Activated CD4-positive, CD25-positive, alpha-beta regulatory T cell treated with anti-CD3 and anti-CD28 coated beads, Interleukin-2, amount 50 U/mL, for 24 hours (primary cell): ENCODE data around the gene PLCD1.
"Not testable (repeated sequence)": the region's sequence is repeated elsewhere in the genome, so short reads cannot be mapped to it uniquely, and the experiment has no call there.

Experiments
- ATAC-seq, 2 donors: fragments of 150-1000 bp; cut with Tn5 transposase; one replicate each; pipeline ENCODE4 v1.10.0; 2021; ENCODE audit warnings: mild to moderate bottlenecking in 1 of 2, moderate library complexity in 1 of 2

The PLCD1 gene

DNA sequence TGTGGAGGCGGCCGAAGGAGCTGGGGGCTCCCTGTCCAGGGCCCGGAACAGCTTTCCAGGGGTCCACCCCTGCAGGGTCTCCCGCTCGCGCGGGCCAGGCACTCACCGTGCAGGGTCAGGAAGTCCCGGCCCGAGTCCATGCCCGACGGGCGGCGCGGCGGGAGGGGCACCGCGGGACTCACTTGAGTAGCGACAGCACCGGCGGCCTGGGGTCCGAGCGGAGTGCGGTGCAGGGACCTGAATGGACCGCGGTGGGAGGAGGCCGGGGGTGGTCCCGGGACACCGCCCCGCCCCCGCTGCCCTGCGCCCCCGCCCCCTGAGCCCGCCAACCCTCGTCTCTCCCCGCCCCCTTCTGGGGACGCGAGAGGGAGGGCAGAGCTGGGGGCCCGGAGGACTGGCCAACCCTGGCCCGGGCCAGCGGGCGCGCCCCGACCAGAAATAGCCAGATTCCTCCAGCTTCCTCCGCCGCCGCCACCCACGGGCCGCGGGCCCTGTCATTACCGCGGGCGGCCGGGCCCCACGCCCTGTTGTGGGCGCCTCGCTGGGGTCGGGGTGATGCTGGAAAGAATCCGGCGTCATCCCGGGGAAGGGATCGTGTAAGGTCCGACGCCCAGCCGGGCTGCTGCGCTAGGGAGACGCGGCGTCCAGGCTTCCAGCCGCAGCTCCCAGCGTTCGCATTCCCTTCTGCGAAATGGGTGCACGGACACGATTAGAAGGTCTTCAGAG, at the start of gene PLCD1:
TSS of gene PLCD1 (minus strand) at position 243 of the 726 bp plus-strand sequence. CDS start at position 140, 103 bp downstream.
- no peak for ATAC-seq

GRCh38 chr3:38077073-38077472, 47.6 kb upstream of the PLCD1 start:
- ATAC-seq: not testable (repeated sequence)

DNA sequence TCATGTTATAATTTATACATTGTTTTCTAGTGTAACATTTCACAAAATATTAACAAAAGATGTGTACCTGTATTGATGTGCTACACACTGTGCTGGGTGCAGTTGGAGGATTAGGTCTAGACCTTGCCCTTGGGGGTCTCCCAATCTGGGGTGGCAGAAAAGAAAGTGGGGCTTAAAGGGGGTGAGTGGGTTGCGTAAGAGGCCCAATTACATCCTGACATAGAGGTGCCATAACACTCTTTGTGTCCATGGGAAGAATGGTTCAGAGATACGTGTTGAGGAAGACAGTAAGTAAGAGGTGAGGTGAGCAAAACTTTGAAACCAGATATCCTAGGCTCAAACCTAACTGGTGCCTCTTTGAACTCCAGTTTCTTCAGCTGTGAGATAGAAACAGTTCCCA, 40.6 kb upstream of the PLCD1 start:
- ATAC-seq: no peak

DNA sequence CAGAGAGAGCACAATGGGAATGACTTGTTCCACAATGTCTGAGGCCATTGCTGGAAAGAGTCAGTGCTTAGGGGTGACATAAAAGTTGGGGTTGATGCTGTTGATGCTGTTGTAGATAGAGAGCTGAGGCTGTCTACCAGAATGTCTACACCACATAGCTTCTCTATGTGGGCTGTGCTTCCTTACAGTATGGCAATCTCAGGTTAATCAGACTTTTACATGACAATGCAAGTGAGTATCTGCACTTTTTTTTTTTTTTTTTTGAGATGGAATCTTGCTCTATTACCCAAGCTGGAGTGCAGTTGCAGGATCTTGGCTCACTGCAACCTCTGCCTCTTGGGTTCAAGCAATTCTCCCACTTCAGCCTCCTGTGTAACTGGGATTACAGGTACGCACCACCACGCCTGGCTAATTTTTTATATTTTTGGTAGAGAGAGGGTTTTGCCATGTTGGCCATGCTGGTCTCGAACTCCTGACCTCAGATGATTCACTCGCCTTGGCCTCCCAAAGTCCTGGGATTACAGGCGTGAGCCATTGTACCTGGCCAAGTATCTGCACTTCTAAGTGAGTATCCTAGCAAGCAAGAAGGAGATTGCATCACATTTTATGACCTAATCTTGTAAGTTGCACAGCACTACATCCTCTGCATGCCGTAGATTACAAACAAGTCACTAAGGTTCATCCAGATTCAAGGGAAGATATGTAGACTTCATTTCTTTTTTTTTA, 38.2 kb upstream of the PLCD1 start:
- no peak for ATAC-seq

DNA sequence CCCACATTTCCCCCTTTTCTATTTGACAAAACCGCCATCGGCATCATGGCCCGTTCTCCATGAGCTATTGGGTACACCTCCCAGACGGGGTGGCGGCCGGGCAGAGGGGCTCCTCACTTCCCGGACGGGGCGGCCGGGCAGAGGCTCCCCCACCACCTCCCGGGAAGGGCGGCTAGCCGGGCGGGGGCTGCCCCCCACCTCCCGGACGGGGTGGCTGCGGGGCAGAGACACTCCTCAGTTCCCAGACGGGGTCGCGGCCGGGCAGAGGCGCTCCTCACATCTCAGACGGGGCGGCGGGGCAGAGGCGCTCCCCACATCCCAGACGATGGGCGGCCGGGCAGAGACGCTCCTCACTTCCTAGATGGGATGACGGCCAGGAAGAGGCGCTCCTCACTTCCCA, 35.0 kb upstream of the PLCD1 start:
- ATAC-seq: not testable (repeated sequence)

GRCh38 chr3:38062809-38063208, 33.4 kb upstream of the PLCD1 start:
- no peak for ATAC-seq

- no peak for ATAC-seq
These were observed 30.1 kb upstream of the PLCD1 start for GRCh38 chr3:38059591-38059990.

- ATAC-seq: no peak
These were observed 29.7 kb upstream of the PLCD1 start for GRCh38 chr3:38059148-38059547.

- no peak for ATAC-seq
These were observed 25.1 kb upstream of the PLCD1 start for GRCh38 chr3:38054499-38055001.

- ATAC-seq: not testable (repeated sequence)
These were observed 24.5 kb upstream of the PLCD1 start for GRCh38 chr3:38053813-38054498.

GRCh38 chr3:38053286-38053685, 23.8 kb upstream of the PLCD1 start:
- ATAC-seq: not testable (repeated sequence)

DNA sequence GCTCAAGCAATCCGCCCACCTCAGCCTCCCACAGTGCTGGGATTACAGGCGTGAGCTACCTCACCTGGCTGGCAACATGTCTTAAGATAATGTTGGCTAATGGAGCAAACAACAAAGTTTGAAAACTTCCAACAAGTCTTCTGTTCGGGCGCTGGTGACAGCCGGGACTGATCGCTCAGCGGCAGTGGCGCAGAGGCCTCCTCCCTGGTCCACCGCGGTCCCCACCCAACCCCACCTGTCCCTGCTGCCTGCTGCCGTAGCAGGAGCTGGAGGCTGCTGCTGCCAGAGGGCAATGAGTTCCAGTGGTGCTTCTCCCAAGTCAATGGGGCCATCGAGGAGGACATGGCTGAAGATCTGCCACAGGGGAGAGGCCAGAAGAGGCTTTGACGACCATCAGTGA, 21.7 kb upstream of the PLCD1 start:
- ATAC-seq: no peak

DNA sequence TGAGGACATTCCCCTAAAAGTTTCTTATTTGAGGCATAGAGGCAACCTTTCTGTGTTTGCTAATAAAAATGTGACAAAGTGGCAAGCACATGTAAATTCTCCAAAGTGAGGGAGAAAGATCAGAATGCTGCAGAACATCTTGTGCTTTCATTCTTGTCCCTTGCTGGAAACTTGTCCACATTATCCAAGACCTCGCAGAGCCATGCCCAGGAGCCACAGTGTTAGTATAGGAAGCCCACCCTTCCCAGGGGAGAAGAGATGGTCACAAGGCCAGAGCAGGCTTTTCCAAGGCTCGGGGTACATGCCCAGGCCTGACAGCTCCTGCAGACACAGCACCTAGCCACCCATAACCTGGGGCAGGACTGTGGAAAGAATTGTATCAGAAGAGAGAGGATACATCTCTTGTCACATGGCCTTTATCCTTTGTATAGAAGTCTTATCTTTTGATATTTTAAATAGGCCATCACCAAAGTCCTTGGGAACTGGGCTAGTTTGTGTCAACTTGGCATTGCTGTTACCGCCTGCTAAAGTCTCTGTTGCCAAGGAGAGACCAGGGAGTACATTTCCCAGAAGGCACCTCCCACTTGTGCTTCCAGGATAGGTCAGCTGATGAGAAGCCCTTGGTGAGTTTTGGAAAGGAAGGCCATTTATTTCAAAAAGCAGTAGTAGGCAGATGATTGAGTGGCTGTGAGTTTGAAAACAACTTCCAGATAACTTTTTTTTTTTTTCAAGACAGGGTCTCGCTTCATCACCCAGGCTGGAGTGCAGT, 20.1 kb upstream of the PLCD1 start:
- no peak for ATAC-seq

DNA sequence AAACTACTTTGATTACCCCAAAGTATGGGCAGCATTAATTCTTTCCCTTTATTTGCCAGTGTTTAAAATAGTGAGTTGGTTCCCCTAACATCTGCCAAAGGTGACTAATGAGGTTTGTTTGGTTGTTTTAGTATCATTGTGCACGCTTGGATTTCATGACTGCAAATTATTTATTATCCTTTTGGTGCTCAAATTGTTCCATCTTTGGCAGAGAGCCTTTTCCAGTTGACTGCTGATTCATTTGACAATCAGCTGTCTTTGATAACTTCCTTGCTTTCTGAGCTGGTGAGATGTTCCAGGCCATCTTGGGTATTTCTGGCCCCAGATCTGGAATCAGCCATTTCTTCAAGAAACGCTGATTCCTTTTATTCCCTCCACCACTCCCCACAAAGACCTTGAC, 18.5 kb upstream of the PLCD1 start:
- no peak for ATAC-seq

DNA sequence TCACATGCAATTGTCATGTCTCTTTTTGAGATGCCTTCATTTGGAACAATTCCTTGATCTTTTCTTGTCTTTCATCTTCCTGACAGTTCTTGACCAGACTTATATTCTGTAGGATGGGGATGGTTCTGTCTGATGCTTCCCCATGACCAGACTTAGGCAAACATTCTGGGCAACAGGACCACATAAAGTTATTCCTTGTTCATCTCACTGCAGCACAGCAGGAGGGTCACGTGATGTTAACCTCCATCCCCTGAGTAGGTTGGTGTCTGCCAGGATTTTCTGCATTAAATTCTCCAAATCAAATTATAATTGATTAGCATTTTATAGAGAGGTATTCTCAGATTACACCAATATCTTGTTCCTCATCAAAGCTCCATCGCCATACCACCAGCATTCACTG, 17.4 kb upstream of the PLCD1 start:
- no peak for ATAC-seq

- no peak for ATAC-seq
These were observed 16.6 kb upstream of the PLCD1 start for GRCh38 chr3:38046027-38046426.

- ATAC-seq: no peak
These were observed 14.0 kb upstream of the PLCD1 start for GRCh38 chr3:38043486-38043885.

DNA sequence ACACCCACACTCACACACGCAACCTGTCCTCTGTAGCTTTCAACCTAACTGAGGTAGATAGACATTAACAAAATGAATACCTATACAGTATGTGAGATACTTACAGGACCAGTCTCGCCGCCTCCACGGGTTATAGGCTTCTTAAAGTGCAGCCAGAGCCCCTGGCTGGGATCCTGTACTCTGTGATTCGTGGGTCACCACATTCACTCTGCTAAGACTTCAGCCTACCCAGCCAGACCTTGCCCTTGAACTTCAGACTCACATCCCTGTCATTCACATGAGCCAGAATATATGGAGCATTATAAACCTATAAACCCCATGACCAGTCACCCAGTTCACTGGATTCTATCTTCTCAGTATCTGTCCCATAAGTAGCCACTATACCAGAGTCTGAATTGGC, 11.0 kb upstream of the PLCD1 start:
- no peak for ATAC-seq

DNA sequence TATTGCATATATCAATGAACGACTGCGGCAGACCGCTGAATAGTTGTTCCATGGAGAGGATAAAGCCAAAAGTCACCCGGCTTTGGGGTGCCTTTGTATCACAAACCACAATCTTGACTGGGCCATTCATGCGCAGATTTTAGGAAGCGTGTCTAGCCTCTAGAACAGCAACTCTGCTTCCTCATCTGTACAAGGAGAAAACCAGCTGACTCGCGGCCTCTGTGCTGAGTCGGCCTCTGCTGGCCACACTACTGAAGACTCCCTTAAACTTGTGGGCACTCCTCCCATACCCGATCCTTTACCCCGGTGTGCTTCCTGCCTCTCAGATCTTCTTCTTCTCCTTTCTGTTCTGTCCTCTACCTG, 10.4 kb upstream of the PLCD1 start:
- ATAC-seq: peak in 1 of 2 donors; percentile 8

DNA sequence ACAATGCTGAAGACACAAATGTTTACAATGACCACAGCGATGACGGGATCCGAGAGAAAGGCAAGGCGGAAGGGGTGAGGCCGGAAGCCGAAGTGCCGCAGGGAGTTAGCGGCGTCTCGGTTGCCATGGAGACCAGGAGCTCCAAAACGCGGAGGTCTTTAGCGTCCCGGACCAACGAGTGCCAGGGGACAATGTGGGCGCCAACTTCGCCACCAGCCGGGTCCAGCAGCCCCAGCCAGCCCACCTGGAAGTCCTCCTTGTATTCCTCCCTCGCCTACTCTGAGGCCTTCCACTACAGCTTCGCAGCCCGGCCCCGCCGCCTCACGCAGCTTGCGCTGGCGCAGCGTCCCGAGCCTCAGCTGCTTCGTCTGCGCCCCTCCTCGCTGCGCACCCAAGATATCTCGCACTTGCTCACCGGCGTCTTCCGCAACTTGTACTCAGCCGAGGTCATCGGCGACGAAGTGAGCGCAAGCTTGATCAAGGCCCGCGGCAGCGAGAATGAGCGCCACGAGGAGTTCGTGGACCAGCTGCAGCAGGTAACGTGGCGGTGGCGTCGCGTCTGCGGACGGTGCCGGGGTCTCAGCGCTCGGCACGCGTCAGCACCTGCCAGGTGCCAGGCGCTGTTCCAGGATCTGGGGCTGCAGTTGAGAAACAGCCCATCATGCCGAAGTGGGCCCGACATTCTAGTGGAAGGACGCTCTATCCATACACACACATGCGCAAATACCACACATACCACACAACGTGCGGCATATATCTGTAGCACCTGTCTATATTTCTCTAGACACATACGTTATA, 9.9 kb upstream of the PLCD1 start, which contains the start of gene DLEC1:
TSS of gene DLEC1 (plus strand) at position 108 of the 798 bp plus-strand sequence. CDS start at position 126, 18 bp downstream.
- peak; percentile 57 to 58 for ATAC-seq

DNA sequence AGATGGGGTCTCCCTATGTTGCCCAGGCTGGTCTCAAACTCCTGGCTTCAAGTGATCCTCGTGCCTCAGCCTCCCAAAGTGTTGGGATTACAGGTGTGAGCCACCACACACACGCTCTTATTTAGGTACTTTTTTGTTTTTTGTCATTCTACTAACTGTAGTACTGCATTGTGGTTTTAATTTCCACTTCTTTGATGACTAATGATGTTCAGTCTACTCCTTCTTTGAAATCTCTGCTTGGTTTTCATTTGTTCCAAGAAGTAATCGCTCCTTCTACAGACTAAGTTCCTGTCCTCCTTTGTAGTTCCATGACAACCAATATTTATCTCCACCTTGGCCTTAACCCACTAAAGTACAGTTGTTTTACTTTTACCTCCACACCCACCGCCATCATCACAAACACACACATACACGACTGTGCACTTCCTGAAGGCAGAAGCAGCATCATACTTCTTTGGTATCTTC, 9.0 kb upstream of the PLCD1 start:
- ATAC-seq: peak; percentile 71 to 84

GRCh38 chr3:38036906-38037305, 7.5 kb upstream of the PLCD1 start:
- no peak for ATAC-seq
